Endodermal cell (in vitro differentiated cells): ENCODE results near the gene NOP14. TPM values are rescaled to one million over a fixed set of nuclear protein-coding genes. Genes with fewer than 3 reads are reported as not detected.

ENCODE experiments used
- DNase-seq: peaks from one replicate; pipeline ENCODE4 v3.0.0-alpha.2; 2017
- H3K27ac ChIP-seq: 2 replicates; pipeline ENCODE4 v1.5.1; 2013; ENCODE audit warnings: mild to moderate bottlenecking, low read depth, low read length, moderate library complexity
- H3K27me3 ChIP-seq: 2 replicates; pipeline ENCODE4 v1.6.1; 2013; ENCODE audit warnings: mild to moderate bottlenecking, low read length, moderate library complexity; ENCODE audit not compliant: insufficient read depth, control insufficient read depth, poor library complexity, severe bottlenecking
- H3K36me3 ChIP-seq: 2 replicates; pipeline ENCODE4 v1.7.0; 2013; ENCODE audit warnings: mild to moderate bottlenecking, low read length, moderate library complexity; ENCODE audit not compliant: control insufficient read depth, insufficient read depth
- H3K4me1 ChIP-seq: one replicate; pipeline ENCODE4 v1.7.0; 2013; ENCODE audit warnings: low read length; ENCODE audit not compliant: control insufficient read depth, insufficient read depth
- H3K4me3 ChIP-seq: 2 replicates; pipeline ENCODE4 v1.5.1; 2013; ENCODE audit warnings: mild to moderate bottlenecking, low read length, moderate library complexity
- H3K9ac ChIP-seq: 2 replicates; pipeline ENCODE4 v1.6.1; 2013; ENCODE audit warnings: mild to moderate bottlenecking, low read length, moderate library complexity; ENCODE audit not compliant: poor library complexity, severe bottlenecking; ENCODE audit errors: extremely low read depth
- H3K9me3 ChIP-seq: 2 replicates; pipeline ENCODE4 v1.6.1; 2013; ENCODE audit warnings: mild to moderate bottlenecking, low read length, moderate library complexity; ENCODE audit not compliant: control insufficient read depth
- H3K27ac Mint-ChIP-seq: 2 replicates; pipeline ENCODE4 v1.8.0; 2020; ENCODE audit warnings: mixed read lengths
- H3K27me3 Mint-ChIP-seq: 2 replicates; pipeline ENCODE4 v1.8.0; 2021; ENCODE audit warnings: mild to moderate bottlenecking, mixed read lengths; ENCODE audit not compliant: insufficient read depth
- H3K36me3 Mint-ChIP-seq: 2 replicates; pipeline ENCODE4 v1.8.0; 2020; ENCODE audit warnings: low read depth, mixed read lengths
- H3K4me1 Mint-ChIP-seq: 2 replicates; pipeline ENCODE4 v1.8.0; 2020; ENCODE audit warnings: mixed read lengths
- H3K4me3 Mint-ChIP-seq: 2 replicates; pipeline ENCODE4 v1.8.0; 2020; ENCODE audit warnings: mild to moderate bottlenecking, moderate library complexity, mixed read lengths
- H3K9me3 Mint-ChIP-seq: 2 replicates; pipeline ENCODE4 v1.8.0; 2020; ENCODE audit warnings: mild to moderate bottlenecking, mixed read lengths
- WGBS, 2 experiments: methylation state at CpG; one replicate each; pipeline versions ENCODE4 v1.1.5 to v1.1.7; 2013; ENCODE audit warnings: missing lambda C conversion rate in 2 of 2, mixed read lengths in 1 of 2; ENCODE audit not compliant: insufficient coverage in 1 of 2, insufficient read length in 1 of 2; 5-methylcytosine and 5-hydroxymethylcytosine counted together
- total RNA-seq, 2 donors: library from RNA; stranded (reverse); fragmentation: NEBNext Ultra II Directional in 1 of 2; extraction: Animal tissue kit (Norgen Biotek cat#: 25700) in 1 of 2; gene quantifications; 2 replicates in 1 of 2; 3 replicates in 1 of 2; pipeline ENCODE4 v1.2.1, GENCODE V29; 2021
- TF ChIP-seq, protein P1 (sequence below): fragments of 200-600 bp; sonication (generic); conservative IDR thresholded peaks from 2 replicates; pipeline ENCODE4 v1.5.0; 2021; ENCODE audit warnings: antibody characterized with exemption, mild to moderate bottlenecking

The NOP14 gene
- total RNA-seq, 2 donors from 2014 or later: 23.0 to 31.9 TPM

- Histone ChIP-seq H3K36me3 (peaks cover 88% of the 10 kb centered on the region), H3K4me1 (no peaks in the 10 kb centered on the region), H3K9me3 (peaks cover 12% of the 10 kb centered on the region), H3K27me3 (no peaks in the 10 kb centered on the region), H3K27ac (no peak overlapping the region), H3K9ac (no peak overlapping the region), H3K4me3 (no peak overlapping the region)
- H3K27me3 Mint-ChIP-seq: no peaks in the 10 kb centered on the region
- DNase-seq: no peak
- WGBS, 2 experiments: 88 to 97% methylated on average over 6 of the region's 6 CpGs
- H3K4me3 Mint-ChIP-seq: no peak overlapping the region
- no peak overlapping the region for H3K27ac Mint-ChIP-seq
- H3K4me1 Mint-ChIP-seq: no peaks in the 10 kb centered on the region
- H3K9me3 Mint-ChIP-seq: peaks cover 19% of the 10 kb centered on the region
- H3K36me3 Mint-ChIP-seq: peaks cover 93% of the 10 kb centered on the region
- TF ChIP-seq, protein P1, sequence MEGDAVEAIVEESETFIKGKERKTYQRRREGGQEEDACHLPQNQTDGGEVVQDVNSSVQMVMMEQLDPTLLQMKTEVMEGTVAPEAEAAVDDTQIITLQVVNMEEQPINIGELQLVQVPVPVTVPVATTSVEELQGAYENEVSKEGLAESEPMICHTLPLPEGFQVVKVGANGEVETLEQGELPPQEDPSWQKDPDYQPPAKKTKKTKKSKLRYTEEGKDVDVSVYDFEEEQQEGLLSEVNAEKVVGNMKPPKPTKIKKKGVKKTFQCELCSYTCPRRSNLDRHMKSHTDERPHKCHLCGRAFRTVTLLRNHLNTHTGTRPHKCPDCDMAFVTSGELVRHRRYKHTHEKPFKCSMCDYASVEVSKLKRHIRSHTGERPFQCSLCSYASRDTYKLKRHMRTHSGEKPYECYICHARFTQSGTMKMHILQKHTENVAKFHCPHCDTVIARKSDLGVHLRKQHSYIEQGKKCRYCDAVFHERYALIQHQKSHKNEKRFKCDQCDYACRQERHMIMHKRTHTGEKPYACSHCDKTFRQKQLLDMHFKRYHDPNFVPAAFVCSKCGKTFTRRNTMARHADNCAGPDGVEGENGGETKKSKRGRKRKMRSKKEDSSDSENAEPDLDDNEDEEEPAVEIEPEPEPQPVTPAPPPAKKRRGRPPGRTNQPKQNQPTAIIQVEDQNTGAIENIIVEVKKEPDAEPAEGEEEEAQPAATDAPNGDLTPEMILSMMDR: no peak
Measured at GRCh38 chr4:2913168-2913567, 50.0 kb downstream of the NOP14 start.

DNA sequence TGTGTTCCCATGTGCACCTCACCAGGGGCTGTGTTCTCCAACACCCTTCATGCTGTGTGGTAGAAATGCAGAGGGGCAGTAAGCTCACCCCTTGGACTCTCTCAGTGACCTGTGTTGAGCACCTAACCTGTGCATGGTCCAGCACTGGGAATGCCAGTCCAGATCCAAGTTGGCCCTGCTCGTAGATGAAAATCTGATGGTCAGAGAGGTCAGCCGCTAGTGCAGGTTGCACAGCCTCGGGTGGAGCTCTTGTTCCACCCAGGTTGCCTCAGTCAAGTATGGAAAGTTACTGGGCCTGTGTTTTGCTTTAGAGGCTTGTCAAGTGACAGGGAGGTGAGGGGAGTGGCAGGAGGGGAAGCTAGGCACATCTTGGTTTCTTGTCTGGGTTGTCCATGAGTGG is 51.3 kb downstream of the NOP14 start:
- peaks cover 5% of the 10 kb centered on the region for H3K9me3 ChIP-seq
- H3K4me1 ChIP-seq: no peaks in the 10 kb centered on the region
- H3K36me3 ChIP-seq: peaks cover 91% of the 10 kb centered on the region
- no peak overlapping the region for H3K27ac ChIP-seq
- no peak overlapping the region for H3K4me3 ChIP-seq
- WGBS, 2 experiments: 88 to 92% methylated on average over 2 to 3 of the region's 3 CpGs
- TF ChIP-seq, protein P1: no peak
- Mint-ChIP-seq H3K9me3 (peaks cover 7% of the 10 kb centered on the region), H3K36me3 (peaks cover 92% of the 10 kb centered on the region), H3K4me3 (no peak overlapping the region), H3K27me3 (no peaks in the 10 kb centered on the region), H3K27ac (no peak overlapping the region), H3K4me1 (no peaks in the 10 kb centered on the region)
- no peak overlapping the region for H3K9ac ChIP-seq
- no peak for DNase-seq
- no peaks in the 10 kb centered on the region for H3K27me3 ChIP-seq

DNA sequence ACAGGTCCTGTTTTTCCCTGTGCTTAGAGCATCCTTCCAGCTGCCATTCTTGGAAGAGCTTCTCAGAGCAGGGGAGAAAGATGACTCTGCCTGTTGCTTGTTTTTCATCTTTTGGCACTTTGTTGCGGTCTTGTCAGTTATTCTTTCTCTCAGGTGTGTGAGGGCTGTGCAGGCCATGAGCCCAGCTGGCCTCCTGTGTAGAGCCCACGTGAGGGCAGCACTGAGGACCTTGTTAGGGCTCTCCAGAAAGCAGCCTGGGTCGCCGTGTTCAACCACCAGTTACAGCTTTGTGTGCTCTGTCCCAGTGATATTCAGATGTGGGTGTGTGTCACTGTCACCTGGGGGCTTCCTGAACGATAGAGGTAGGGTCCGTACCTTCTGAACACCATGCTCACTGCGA is 52.8 kb downstream of the NOP14 start:
- Histone ChIP-seq H3K27ac (no peak overlapping the region), H3K9me3 (no peaks in the 10 kb centered on the region), H3K4me1 (no peaks in the 10 kb centered on the region), H3K9ac (no peak overlapping the region), H3K36me3 (peaks cover 96% of the 10 kb centered on the region), H3K27me3 (no peaks in the 10 kb centered on the region), H3K4me3 (no peak overlapping the region)
- no peaks in the 10 kb centered on the region for H3K9me3 Mint-ChIP-seq
- H3K36me3 Mint-ChIP-seq: peaks cover 92% of the 10 kb centered on the region
- no peaks in the 10 kb centered on the region for H3K27me3 Mint-ChIP-seq
- WGBS, 2 experiments: 89 to 92% methylated on average over 6 to 7 of the region's 7 CpGs
- no peak overlapping the region for H3K4me3 Mint-ChIP-seq
- peak overlapping the region; percentile 76 for H3K27ac Mint-ChIP-seq
- H3K4me1 Mint-ChIP-seq: no peaks in the 10 kb centered on the region
- peak; percentile 65 for DNase-seq
- TF ChIP-seq, protein P1: peak; percentile 64
